Aorta (tissue), 5 donors: ENCODE results near the gene NEK9. TPM values are rescaled to one million over a fixed set of nuclear protein-coding genes. Genes with fewer than 3 reads are reported as not detected.

Source experiments
- ATAC-seq: fragments of 200-7000 bp; cut with Tn5 transposase; one replicate; pipeline ENCODE4 v1.9.1; 2022; ENCODE audit warnings: moderate library complexity; ENCODE audit not compliant: low FRiP score
- DNase-seq, 2 donors: peaks; one replicate each; pipeline ENCODE4 v3.0.0-alpha.2; 2020
- H3K27ac ChIP-seq, 2 donors: one replicate each; pipeline ENCODE4 v1.5.1; 2013; ENCODE audit warnings: low read length in 2 of 2, mild to moderate bottlenecking in 2 of 2, moderate library complexity in 2 of 2, control low read depth in 1 of 2, inconsistent platforms in 1 of 2, low read depth in 1 of 2
- H3K27me3 ChIP-seq, 2 donors: one replicate each; pipeline ENCODE4 v1.6.1; 2013; ENCODE audit warnings: control low read depth in 1 of 2, low read length in 1 of 2, mild to moderate bottlenecking in 1 of 2, moderate library complexity in 1 of 2; ENCODE audit not compliant: insufficient read depth in 2 of 2, control insufficient read depth in 1 of 2
- H3K36me3 ChIP-seq, 2 donors: one replicate each; pipeline ENCODE4 v1.6.1; 2013; ENCODE audit warnings: control low read depth in 1 of 2, low read length in 1 of 2, mild to moderate bottlenecking in 1 of 2; ENCODE audit not compliant: insufficient read depth in 2 of 2, control insufficient read depth in 1 of 2
- H3K4me1 ChIP-seq, 2 donors: one replicate each; pipeline ENCODE4 v1.6.1; 2013; ENCODE audit warnings: low read length in 2 of 2, control low read depth in 1 of 2, mild to moderate bottlenecking in 1 of 2, moderate library complexity in 1 of 2; ENCODE audit not compliant: insufficient read depth in 2 of 2, control insufficient read depth in 1 of 2
- H3K4me3 ChIP-seq, 2 donors: one replicate each; pipeline ENCODE4 v1.5.1; 2013; ENCODE audit warnings: low read length in 2 of 2, control low read depth in 1 of 2, mild to moderate bottlenecking in 1 of 2
- H3K9me3 ChIP-seq: one replicate; pipeline ENCODE4 v1.6.1; 2013; ENCODE audit warnings: mild to moderate bottlenecking, low read length; ENCODE audit not compliant: control insufficient read depth
- WGBS, 2 donors: extraction: QIAGEN DNeasy Blood & Tissue Kit; methylation state at CpG; one replicate each; pipeline ENCODE4 v1.1.7; 2013; 5-methylcytosine and 5-hydroxymethylcytosine counted together
- intact Hi-C, 2 donors: fragments of 100-400 bp; cut with DNase I; formaldehyde crosslinking; loops; one replicate each; pipeline versions ENCODE4 v1.14.2 to v1.15.0; 2022
- polyA plus RNA-seq, 2 donors: library from polyadenylated mRNA; stranded (reverse); fragments of 200-250 nt; gene quantifications; one replicate each; pipeline ENCODE4 v1.2.3, GENCODE V29; 2013
- total RNA-seq, 2 donors: library from RNA; stranded (reverse); fragmentation: NEBNext Ultra II Directional; extraction: Animal tissue kit (Norgen Biotek cat#: 25700); gene quantifications; one replicate each; pipeline ENCODE4 v1.2.1, GENCODE V29; 2021
- donor health status: healthy with polysubstance abuse.
- donor health status: Bipolar disorder and iron deficiency.
- donor health status: DM: no; HTN: no; CAD: no.
- donor health status: DM: no; HTN: no; CAD: no.
- donor health status: DM: yes; HTN: yes; CAD: no.

NEK9 gene
- total and polyA plus RNA-seq, 4 donors, result 19.5 to 104 (median 61.8) TPM

GRCh38 chr14:75063491-75064204 lies 63.2 kb downstream of the NEK9 start, which contains the start of gene ACYP1:
TSS of gene ACYP1 (minus strand) at chr14:75064024. CDS start at chr14:75063553, 471 bp downstream.
- Histone ChIP-seq H3K4me3 (peak within 1 kb of the TSS; percentile 56 to 82), H3K4me1 (peaks cover 0 to 2% of the 10 kb centered on the region in 2 donors), H3K36me3 (no peaks in the 10 kb centered on the region), H3K27me3 (no peaks in the 10 kb centered on the region), H3K9me3 (no peaks in the 10 kb centered on the region), H3K27ac (no peak within 1 kb of the TSS)
- 1% methylated on average over 34 of the region's 34 CpGs for WGBS, 2 donors
- ATAC-seq, result peak; percentile 96
- intact Hi-C loops, result loop anchor here in 1 of 2 donors (10.0 kb wide), 1 partner anchor 119 kb away; no protein-coding TSS in a partner anchor
- DNase-seq, result peak; percentile 94 to 97

GRCh38 chr14:75063013-75063412 lies 63.8 kb downstream of the NEK9 start:
- 15 to 25% methylated on average over 5 of the region's 5 CpGs for WGBS, 2 donors
- no peaks in the 10 kb centered on the region for H3K27me3 ChIP-seq
- ATAC-seq, result no peak
- DNase-seq, result no peak
- H3K4me3 ChIP-seq, result peak overlapping the region in 1 of 2 donors; percentile 56
- no peaks in the 10 kb centered on the region for H3K36me3 ChIP-seq
- H3K27ac ChIP-seq, result no peak overlapping the region
- peaks cover 0 to 2% of the 10 kb centered on the region in 2 donors for H3K4me1 ChIP-seq
- H3K9me3 ChIP-seq, result no peaks in the 10 kb centered on the region
- intact Hi-C loops, result loop anchor here in 1 of 2 donors (10.0 kb wide), 1 partner anchor 118 kb away; no protein-coding TSS in a partner anchor

- Histone ChIP-seq H3K27ac (no peak overlapping the region), H3K4me3 (no peak overlapping the region), H3K27me3 (no peaks in the 10 kb centered on the region), H3K36me3 (no peaks in the 10 kb centered on the region), H3K9me3 (no peaks in the 10 kb centered on the region), H3K4me1 (peaks cover 0 to 2% of the 10 kb centered on the region in 2 donors)
- ATAC-seq (no peak), DNase-seq (no peak)
- WGBS, 2 donors, result 50 to 73% methylated on average over 2 of the region's 2 CpGs
- intact Hi-C loops, result loop anchor here in 1 of 2 donors (10.0 kb wide), 1 partner anchor 116 kb away; no protein-coding TSS in a partner anchor
Measured at GRCh38 chr14:75060420-75060819, 66.4 kb downstream of the NEK9 start.

GRCh38 chr14:75059642-75060041 lies 67.2 kb downstream of the NEK9 start:
- no peaks in the 10 kb centered on the region for H3K36me3 ChIP-seq
- intact Hi-C loops, result loop anchor here in 1 of 2 donors (10.0 kb wide), 1 partner anchor 115 kb away; no protein-coding TSS in a partner anchor
- ATAC-seq, result no peak
- H3K27me3 ChIP-seq, result no peaks in the 10 kb centered on the region
- H3K9me3 ChIP-seq, result no peaks in the 10 kb centered on the region
- peaks cover 0 to 2% of the 10 kb centered on the region in 2 donors for H3K4me1 ChIP-seq
- DNase-seq, result no peak
- no peak overlapping the region for H3K27ac ChIP-seq
- WGBS, 2 donors, result 72 to 76% methylated on average over 2 of the region's 2 CpGs
- no peak overlapping the region for H3K4me3 ChIP-seq

- intact Hi-C loops, result loop anchor here in 1 of 2 donors (5.0 kb wide), 1 partner anchor 42 kb away; no protein-coding TSS in a partner anchor
- no peak overlapping the region for H3K4me3 ChIP-seq
- DNase-seq (no peak), ATAC-seq (no peak)
- no peaks in the 10 kb centered on the region for H3K9me3 ChIP-seq
- no peaks in the 10 kb centered on the region for H3K36me3 ChIP-seq
- no peak overlapping the region for H3K27ac ChIP-seq
- no peaks in the 10 kb centered on the region for H3K4me1 ChIP-seq
- H3K27me3 ChIP-seq, result no peaks in the 10 kb centered on the region
- 62 to 68% methylated on average over 1 of the region's 1 CpG for whole genome bisulfite sequencing, 2 donors
Measured at GRCh38 chr14:75054421-75054820, 72.4 kb downstream of the NEK9 start.

- intact Hi-C loops, result loop anchor here in 1 of 2 donors (5.0 kb wide), 1 partner anchor 41 kb away; no protein-coding TSS in a partner anchor
- ATAC-seq, result no peak
- Histone ChIP-seq H3K36me3 (no peaks in the 10 kb centered on the region), H3K4me3 (no peak overlapping the region), H3K27ac (no peak overlapping the region), H3K4me1 (peaks cover 0 to 4% of the 10 kb centered on the region in 2 donors), H3K9me3 (no peaks in the 10 kb centered on the region), H3K27me3 (no peaks in the 10 kb centered on the region)
- WGBS, 2 donors, result 70 to 72% methylated on average over 5 of the region's 5 CpGs
- no peak for DNase-seq
Measured at GRCh38 chr14:75053396-75054291, 73.2 kb downstream of the NEK9 start.

GRCh38 chr14:75051556-75051899 lies 75.3 kb downstream of the NEK9 start:
- Histone ChIP-seq H3K36me3 (no peaks in the 10 kb centered on the region), H3K4me3 (peak overlapping the region in 1 of 2 donors; percentile 23), H3K4me1 (peaks cover 2 to 4% of the 10 kb centered on the region in 2 donors), H3K27me3 (no peaks in the 10 kb centered on the region), H3K27ac (no peak overlapping the region), H3K9me3 (no peaks in the 10 kb centered on the region)
- DNase-seq (no peak), ATAC-seq (no peak)
- intact Hi-C loops, result loop anchor here in 1 of 2 donors (5.0 kb wide), 1 partner anchor 39 kb away; no protein-coding TSS in a partner anchor
- WGBS, 2 donors, result 20 to 22% methylated on average over 5 of the region's 5 CpGs

GRCh38 chr14:75050852-75051555 lies 75.8 kb downstream of the NEK9 start, which contains the start of gene MLH3:
TSS of gene MLH3 (minus strand) at chr14:75051467. CDS start at chr14:75049655, 1,812 bp downstream.
- intact Hi-C loops, result loop anchor here in 1 of 2 donors (5.0 kb wide), 1 partner anchor 39 kb away; no protein-coding TSS in a partner anchor
- ATAC-seq (peak; percentile 91), DNase-seq (peak; percentile 89 to 96)
- Histone ChIP-seq H3K36me3 (no peaks in the 10 kb centered on the region), H3K4me1 (peaks cover 2 to 4% of the 10 kb centered on the region in 2 donors), H3K27ac (peak within 1 kb of the TSS in 1 of 2 donors; percentile 22), H3K4me3 (peak within 1 kb of the TSS; percentile 21 to 23), H3K27me3 (no peaks in the 10 kb centered on the region), H3K9me3 (no peaks in the 10 kb centered on the region)
- WGBS, 2 donors, result 0% methylated on average over 55 to 59 of the region's 59 CpGs
